Measurements from ENCODE around the gene RGL2.
"Not testable (repeated sequence)": the region's sequence is repeated elsewhere in the genome, so short reads cannot be mapped to it uniquely, and the experiment has no call there.

The RGL2 gene, protein sequence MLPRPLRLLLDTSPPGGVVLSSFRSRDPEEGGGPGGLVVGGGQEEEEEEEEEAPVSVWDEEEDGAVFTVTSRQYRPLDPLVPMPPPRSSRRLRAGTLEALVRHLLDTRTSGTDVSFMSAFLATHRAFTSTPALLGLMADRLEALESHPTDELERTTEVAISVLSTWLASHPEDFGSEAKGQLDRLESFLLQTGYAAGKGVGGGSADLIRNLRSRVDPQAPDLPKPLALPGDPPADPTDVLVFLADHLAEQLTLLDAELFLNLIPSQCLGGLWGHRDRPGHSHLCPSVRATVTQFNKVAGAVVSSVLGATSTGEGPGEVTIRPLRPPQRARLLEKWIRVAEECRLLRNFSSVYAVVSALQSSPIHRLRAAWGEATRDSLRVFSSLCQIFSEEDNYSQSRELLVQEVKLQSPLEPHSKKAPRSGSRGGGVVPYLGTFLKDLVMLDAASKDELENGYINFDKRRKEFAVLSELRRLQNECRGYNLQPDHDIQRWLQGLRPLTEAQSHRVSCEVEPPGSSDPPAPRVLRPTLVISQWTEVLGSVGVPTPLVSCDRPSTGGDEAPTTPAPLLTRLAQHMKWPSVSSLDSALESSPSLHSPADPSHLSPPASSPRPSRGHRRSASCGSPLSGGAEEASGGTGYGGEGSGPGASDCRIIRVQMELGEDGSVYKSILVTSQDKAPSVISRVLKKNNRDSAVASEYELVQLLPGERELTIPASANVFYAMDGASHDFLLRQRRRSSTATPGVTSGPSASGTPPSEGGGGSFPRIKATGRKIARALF

DNA sequence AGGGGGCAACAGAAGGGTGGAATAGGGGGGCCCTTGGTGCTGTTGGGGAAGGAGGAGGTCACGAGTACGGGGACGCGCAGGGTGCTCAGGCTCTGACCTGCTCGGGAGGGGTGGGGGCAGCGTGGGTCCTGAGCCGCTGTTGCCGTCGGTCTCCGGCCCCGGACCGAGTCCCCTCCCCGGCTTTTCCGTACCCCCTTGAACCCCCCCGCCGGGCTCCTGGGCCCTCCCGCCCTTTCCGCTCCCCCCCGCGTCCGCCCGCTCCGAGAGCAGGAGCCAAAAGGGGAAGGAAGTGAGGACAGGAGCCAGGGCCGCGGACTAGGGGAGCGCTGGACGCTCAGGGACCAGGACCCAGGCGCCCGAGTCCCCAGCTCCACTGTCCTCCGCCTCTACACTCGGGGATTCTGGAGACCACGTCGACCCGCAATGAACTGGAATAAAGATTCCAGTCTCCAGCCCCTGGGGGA, at the start of gene RGL2:
TSS of gene RGL2 (minus strand) at position 170 of the 464 bp plus-strand sequence. CDS start 332 bp downstream, outside the sequence.
- peak; percentile 68 for DNase-seq

- no peak for DNase-seq
Observed at GRCh38 chr6:33347816-33348215, 49.1 kb upstream of the RGL2 start.

DNA sequence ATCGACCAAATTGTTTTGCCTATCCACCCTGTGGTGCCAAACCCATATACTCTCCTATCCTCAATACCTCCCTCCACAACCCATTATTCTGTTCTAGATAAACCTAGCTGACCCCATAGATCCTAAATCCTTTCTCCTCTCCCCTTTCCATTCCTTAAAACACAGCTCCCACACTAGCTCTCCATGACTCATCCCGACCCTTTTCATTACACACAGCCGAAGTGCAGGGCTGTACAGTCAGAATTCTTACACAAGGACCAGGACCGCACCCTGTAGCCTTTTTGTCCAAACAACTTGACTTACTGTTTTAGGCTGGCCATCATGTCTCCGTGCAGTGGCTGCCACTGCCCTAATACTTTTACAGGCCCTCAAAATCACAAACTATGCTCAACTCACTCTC, 48.2 kb upstream of the RGL2 start:
- DNase-seq = not testable (repeated sequence)

GRCh38 chr6:33344701-33345697, 46.3 kb upstream of the RGL2 start:
- peak; percentile 82 for DNase-seq

GRCh38 chr6:33343953-33344611, 45.3 kb upstream of the RGL2 start:
- peak; percentile 64 for DNase-seq

DNA sequence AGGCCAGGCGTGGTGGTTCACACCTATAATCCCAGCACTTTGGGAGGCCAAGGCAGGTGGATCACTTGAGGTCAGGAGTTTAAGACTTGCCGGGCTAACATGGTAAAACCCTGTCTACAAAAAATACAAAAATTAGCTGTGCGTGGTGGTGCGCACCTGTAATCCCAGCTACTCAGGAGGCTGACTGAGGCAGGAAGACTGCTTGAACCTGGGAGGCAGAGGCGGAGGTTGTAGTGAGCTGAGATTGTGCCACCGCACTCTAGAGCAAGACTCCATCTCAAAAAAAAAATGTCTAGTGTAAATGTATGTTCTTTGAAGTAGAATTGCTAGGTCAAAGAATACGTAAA, 44.8 kb upstream of the RGL2 start:
- not testable (repeated sequence) for DNase-seq

DNA sequence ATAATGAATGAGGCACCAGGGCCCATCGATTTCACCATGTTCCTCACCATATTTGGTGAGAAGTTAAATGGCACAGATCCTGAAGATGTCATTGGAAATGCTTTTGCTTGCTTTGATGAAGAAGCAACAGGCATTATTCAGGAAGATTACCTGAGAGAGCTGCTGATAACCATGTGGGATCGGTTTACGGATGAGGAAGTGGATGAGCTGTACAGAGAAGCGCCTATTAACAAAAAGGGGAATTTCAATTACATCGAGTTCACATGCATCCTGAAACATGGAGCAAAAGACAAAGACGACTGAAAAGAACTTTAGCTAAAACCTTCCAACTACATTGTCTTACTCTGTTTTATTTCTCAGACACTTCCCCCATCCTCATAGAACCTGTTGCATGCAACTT, 40.5 kb upstream of the RGL2 start:
- no peak for DNase-seq

GRCh38 chr6:33336495-33336894, 37.8 kb upstream of the RGL2 start:
- no peak for DNase-seq

GRCh38 chr6:33335916-33336315, 37.2 kb upstream of the RGL2 start:
- no peak for DNase-seq

DNA sequence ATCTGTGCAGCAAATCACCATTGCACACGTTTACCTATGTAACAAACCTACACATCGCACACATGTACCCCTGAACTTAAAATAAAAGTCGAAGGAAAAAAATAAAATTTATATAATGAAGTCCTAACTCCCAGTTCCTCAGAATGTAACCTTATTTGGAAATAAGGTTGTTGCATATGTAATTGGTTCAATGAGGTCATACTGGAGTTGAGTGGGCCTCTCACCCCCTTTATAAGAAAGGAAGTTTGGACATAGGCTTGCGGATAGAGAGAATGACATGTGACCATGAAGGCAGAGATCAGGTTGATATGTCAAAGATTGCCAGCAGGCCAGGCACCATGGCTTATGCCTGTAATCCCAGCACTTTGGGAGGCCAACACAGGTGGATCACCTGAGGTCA, 34.9 kb upstream of the RGL2 start:
- DNase-seq = no peak

DNA sequence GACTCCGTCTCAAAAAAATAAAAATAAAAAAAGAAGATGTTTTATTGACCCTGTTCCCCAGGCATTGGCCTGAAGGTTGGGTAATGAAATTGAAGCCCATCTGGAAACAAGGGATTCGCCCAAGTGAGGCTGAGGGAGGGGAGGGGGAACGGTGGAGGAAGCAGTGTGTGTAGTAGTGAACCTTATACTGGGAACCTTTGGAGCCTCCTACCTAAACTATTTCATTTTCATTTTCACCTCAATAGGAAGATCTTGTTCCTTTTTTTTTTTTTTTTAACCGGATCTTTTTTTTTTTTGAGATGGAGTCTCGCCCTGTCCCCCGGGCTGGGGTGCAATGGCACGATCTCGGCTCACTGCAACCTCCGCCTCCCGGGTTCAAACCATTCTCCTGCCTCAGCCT, 32.0 kb upstream of the RGL2 start:
- DNase-seq = no peak

- DNase-seq = no peak
Observed at GRCh38 chr6:33329058-33329457, 30.3 kb upstream of the RGL2 start.

DNA sequence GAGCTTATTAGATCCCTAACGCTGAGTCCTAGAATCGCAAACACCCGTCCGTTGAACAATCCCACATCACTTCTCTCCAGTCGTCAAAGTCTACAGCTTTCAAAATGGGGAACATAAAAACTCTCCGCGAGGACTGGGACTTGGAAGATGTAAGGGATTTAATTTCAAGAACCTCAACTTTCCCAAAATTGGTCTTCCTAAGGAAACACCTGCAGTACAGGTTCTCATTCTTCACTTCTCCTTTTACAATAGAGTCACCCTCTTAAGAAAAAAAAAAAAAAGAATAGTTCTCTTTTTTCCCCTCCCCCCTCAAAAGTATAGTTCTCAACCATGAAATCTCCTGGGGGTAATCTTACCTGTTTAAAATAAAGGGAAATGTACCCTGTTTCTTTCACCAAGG, 25.4 kb upstream of the RGL2 start:
- DNase-seq = no peak

GRCh38 chr6:33323623-33323948, 24.8 kb upstream of the RGL2 start:
- DNase-seq = no peak

GRCh38 chr6:33321227-33321626, 22.5 kb upstream of the RGL2 start:
- DNase-seq = no peak

DNA sequence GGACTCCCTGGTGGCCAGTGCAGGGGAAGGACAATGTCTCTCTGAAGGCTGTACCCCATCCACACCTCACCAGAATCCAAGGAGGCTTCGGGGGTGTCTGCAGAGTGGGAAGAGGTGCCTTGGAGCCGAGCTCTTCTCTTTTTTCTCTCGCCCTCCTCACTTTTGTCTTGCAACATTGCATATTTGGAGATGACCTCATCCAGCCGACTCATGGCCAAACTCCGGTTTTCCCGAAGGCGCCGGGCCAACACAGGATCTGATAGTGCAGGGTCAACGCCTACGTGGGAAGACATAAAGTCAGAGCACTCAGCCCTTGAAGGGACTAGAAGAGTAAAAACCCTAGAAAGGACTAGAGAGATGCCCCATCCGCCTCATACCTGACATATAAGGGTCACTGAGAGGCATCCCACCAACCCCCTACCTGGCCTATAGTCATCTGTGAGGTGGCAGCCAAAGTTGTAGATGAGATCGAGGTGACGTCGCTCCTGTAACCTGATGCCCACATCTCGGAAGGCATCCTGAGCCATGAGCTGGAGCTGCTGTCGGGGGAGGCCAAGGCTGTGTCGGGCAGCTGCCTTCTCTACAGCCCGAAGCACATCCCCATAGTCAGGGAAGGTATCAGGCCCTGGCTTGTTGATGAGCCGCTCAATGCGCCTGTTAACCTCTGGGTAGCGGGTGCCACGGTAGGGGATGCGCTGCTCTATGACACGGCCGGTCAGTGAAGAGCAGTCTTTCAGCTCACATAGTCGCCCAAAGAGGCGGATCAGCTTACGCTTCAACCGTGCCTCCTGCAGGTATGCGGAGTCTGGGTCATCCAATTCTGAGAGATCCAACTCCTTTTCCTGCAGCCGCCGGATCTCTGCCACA, 21.8 kb upstream of the RGL2 start:
- DNase-seq = no peak

DNA sequence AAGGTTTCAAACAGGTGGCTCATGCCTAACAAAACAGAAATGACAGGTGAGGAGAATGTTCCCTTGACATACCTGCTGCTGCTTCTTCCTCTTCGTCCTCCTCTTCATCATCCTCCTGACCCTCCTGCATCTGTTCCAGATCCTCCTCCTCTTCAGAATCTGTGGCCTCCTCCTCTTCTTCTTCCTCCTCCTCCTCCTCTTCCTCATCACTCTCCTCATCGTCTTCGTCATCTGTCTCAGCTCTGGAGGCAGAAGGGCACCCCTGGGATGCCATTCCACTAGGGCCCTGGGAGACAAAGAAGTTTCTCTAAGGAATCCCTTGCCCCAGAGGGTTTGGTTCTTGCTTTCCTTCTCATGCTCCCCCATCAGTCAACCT, 21.2 kb upstream of the RGL2 start:
- no peak for DNase-seq

GRCh38 chr6:33318426-33319073, 19.8 kb upstream of the RGL2 start:
- no peak for DNase-seq

- peak; percentile 97 for DNase-seq
Observed at GRCh38 chr6:33317669-33318425, 19.1 kb upstream of the RGL2 start, which contains the start of gene ZBTB22. Gene ZBTB22, minus strand, starts transcription at chr6:33317744. Its CDS starts 828 bp downstream, at chr6:33316916.

- no peak for DNase-seq
Observed at GRCh38 chr6:33317419-33317668, 18.6 kb upstream of the RGL2 start.
